Lung (tissue), 12 donors: ENCODE measurements around the gene TCTN1. TPM values are rescaled to one million over a fixed set of nuclear protein-coding genes. Genes with fewer than 3 reads are reported as not detected.
"Not testable (repeated sequence)": the region's sequence is repeated elsewhere in the genome, so short reads cannot be mapped to it uniquely, and the experiment has no call there.

Experiments used
- ATAC-seq: fragments of 200-7000 bp; cut with Tn5 transposase; one replicate; pipeline ENCODE4 v1.9.1; 2020; ENCODE audit warnings: moderate number of reproducible peaks; ENCODE audit not compliant: insufficient read depth, low FRiP score
- DNase-seq, 3 donors: peaks; one replicate each; pipeline ENCODE4 v3.0.0-alpha.2; 2013 to 2017
- H3K27ac ChIP-seq, 2 donors: one replicate each; pipeline ENCODE4 v1.5.1; 2013; ENCODE audit warnings: mild to moderate bottlenecking in 2 of 2, moderate library complexity in 2 of 2, control low read depth in 1 of 2, inconsistent platforms in 1 of 2, low read depth in 1 of 2, low read length in 1 of 2
- H3K27me3 ChIP-seq, 3 donors: one replicate each; pipeline ENCODE4 v1.5.1; 2013; ENCODE audit warnings: low read length in 2 of 3; ENCODE audit not compliant: control insufficient read depth in 3 of 3, insufficient read depth in 3 of 3
- H3K36me3 ChIP-seq, 4 donors: one replicate each; pipeline ENCODE4 v1.5.1; 2013; ENCODE audit warnings: low read length in 4 of 4, mild to moderate bottlenecking in 1 of 4, moderate library complexity in 1 of 4; ENCODE audit not compliant: control insufficient read depth in 4 of 4, insufficient read depth in 4 of 4
- H3K4me1 ChIP-seq, 5 donors: one replicate each; pipeline ENCODE4 v1.5.1; 2013; ENCODE audit warnings: low read length in 5 of 5, mild to moderate bottlenecking in 2 of 5, moderate library complexity in 1 of 5; ENCODE audit not compliant: control insufficient read depth in 5 of 5, insufficient read depth in 5 of 5
- H3K4me3 ChIP-seq: one replicate; pipeline ENCODE4 v1.5.1; 2013; ENCODE audit warnings: mild to moderate bottlenecking, control low read depth, moderate library complexity
- H3K9ac ChIP-seq, 2 donors: one replicate each; pipeline ENCODE4 v1.5.1; 2013; ENCODE audit warnings: low read length in 2 of 2, control low read depth in 1 of 2; ENCODE audit not compliant: insufficient read depth in 1 of 2
- H3K9me3 ChIP-seq, 4 donors: one replicate each; pipeline ENCODE4 v1.5.1; 2013; ENCODE audit warnings: low read length in 3 of 4, mild to moderate bottlenecking in 1 of 4, moderate library complexity in 1 of 4; ENCODE audit not compliant: control insufficient read depth in 4 of 4, insufficient read depth in 3 of 4
- CTCF ChIP-seq: IDR thresholded peaks from 2 replicates; pipeline ENCODE4 v1.5.1; 2012; ENCODE audit warnings: mild to moderate bottlenecking; ENCODE audit errors: control extremely low read depth, extremely low read depth
- WGBS, 2 donors: extraction: QIAGEN DNeasy Blood & Tissue Kit; methylation state at CpG; one replicate each; pipeline ENCODE4 v1.1.7; 2013; 5-methylcytosine and 5-hydroxymethylcytosine counted together
- polyA plus RNA-seq, 2 donors: library from polyadenylated mRNA; stranded (reverse); fragments of 200-250 nt; gene quantifications; one replicate each; pipeline ENCODE4 v1.2.1, GENCODE V29; 2013
- total RNA-seq, 2 donors: library from RNA; depleted of rRNA in 1 of 2; stranded (reverse); fragments of >200 nt in 1 of 2; gene quantifications; one replicate each; pipeline ENCODE4 v1.2.1, GENCODE V29; 2014 to 2021
- donor health status: control.
- donor health status: control.
- donor health status: Bipolar disorder and iron deficiency.
- donor health status: healthy.
- donor health status: DM: yes; HTN: yes; CAD: no.

TCTN1 gene
- total and polyA plus RNA-seq, 4 donors = 22.0 to 79.2 (median 44.2) TPM

GRCh38 chr12:110599334-110599733, 14.6 kb upstream of the TCTN1 start:
- DNase-seq (no peak), ATAC-seq (no peak)
- Histone ChIP-seq H3K9ac (no peak overlapping the region), H3K4me1 (no peaks in the 10 kb centered on the region), H3K27ac (no peak overlapping the region), H3K9me3 (no peaks in the 10 kb centered on the region), H3K27me3 (no peaks in the 10 kb centered on the region), H3K36me3 (no peaks in the 10 kb centered on the region), H3K4me3 (no peak overlapping the region)
- WGBS, 2 donors = 51 to 59% methylated on average over 4 of the region's 4 CpGs
- no peak for TF ChIP-seq CTCF

DNA sequence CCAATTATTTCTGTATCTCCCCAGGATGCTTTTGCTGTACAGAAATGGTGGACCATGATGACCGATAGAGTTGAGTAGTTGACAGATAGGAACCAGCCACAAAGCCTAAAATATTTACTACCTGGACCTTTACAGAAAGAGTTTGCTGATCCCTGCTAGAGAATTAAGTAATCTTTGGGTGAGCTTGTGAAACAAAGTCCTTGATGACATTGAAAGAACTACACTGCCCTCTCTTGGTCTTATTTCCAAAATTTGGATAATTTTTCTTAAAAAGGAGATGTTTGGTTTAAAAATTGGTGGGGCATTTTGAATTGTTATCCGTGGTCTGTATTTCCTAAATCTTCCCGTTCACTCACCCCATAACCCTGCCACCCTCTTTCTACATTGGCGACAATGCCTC, 13.7 kb upstream of the TCTN1 start:
- Histone ChIP-seq H3K4me1 (no peaks in the 10 kb centered on the region), H3K9ac (no peak overlapping the region), H3K9me3 (no peaks in the 10 kb centered on the region), H3K36me3 (no peaks in the 10 kb centered on the region), H3K27me3 (no peaks in the 10 kb centered on the region), H3K4me3 (no peak overlapping the region), H3K27ac (no peak overlapping the region)
- ATAC-seq (peak; percentile 72), DNase-seq (peak in 2 of 3 donors; percentile 67 to 78)
- WGBS, 2 donors = 34% methylated on average over 4 of the region's 4 CpGs
- peak; percentile 15 for TF ChIP-seq CTCF

DNA sequence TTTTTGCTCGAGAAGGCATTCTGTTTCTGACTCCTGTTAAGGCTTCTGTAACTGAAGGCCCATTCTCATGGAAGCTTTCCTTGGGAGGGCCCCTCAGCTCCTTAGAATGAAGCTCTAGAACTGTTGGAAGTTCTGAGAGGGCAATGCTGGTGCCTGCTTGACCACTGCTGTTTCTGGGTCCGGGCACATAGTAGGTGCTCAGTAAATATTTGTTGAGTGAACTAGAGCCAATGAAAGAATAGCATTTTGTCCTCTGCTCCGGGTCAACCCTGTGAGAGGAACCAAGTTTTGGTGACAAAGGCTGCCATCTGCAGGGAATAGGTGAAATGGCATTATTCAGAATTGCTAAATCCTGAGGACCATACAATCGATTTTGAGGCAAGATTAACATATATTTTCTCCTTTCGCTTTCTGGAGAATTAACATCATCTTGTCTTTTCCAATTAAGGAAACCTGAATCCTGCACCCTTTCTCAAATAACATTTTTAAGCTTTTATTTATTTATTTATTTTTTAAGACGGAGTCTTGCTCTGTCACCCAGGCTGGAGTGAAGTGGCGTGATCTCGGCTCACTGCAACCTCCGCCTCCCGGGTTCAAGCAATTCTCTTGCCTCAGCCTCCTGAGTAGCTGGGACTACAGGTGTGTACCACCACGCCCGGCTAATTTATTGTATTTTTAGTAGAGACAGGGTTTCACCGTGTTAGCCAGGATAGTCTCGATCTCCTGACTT, 11.7 kb upstream of the TCTN1 start:
- H3K36me3 ChIP-seq, H3K27ac ChIP-seq, H3K27me3 ChIP-seq, H3K9me3 ChIP-seq, ATAC-seq, H3K4me1 ChIP-seq, H3K9ac ChIP-seq, H3K4me3 ChIP-seq: not testable (repeated sequence)
- TF ChIP-seq CTCF = peak; percentile 87
- peak; percentile 20 to 62 (median 60) for DNase-seq
- 63 to 64% methylated on average over 14 of the region's 14 CpGs for WGBS, 2 donors

GRCh38 chr12:110606253-110606611, 7.7 kb upstream of the TCTN1 start:
- H3K4me1 ChIP-seq = no peaks in the 10 kb centered on the region
- WGBS, 2 donors = 82 to 83% methylated on average over 8 of the region's 8 CpGs
- TF ChIP-seq CTCF = no peak
- peak overlapping the region in 1 of 2 donors; percentile 20 for H3K27ac ChIP-seq
- H3K36me3 ChIP-seq = no peaks in the 10 kb centered on the region
- no peak for ATAC-seq
- H3K4me3 ChIP-seq = no peak overlapping the region
- H3K9ac ChIP-seq = no peak overlapping the region
- no peaks in the 10 kb centered on the region for H3K9me3 ChIP-seq
- DNase-seq = no peak
- no peaks in the 10 kb centered on the region for H3K27me3 ChIP-seq
